ENCODE data around the gene NEU2.

The NEU2 gene

GRCh38 chr2:232999354-232999753 lies 33.1 kb upstream of the NEU2 start:
- Histone ChIP-seq H3K4me3 (ENCODE audit: low read length in 2 of 2) (no peak overlapping the region), H3K4me1 (ENCODE audit: control insufficient read depth in 2 of 2, insufficient read depth in 2 of 2, low read length in 2 of 2) (no peaks in the 10 kb centered on the region), H3K9ac (ENCODE audit: low read depth in 1 of 2, low read length in 2 of 2) (no peak overlapping the region), H3K27ac (ENCODE audit: low read depth in 2 of 2, low read length in 2 of 2) (no peak overlapping the region), H3K9me3 (ENCODE audit: control insufficient read depth in 2 of 2, low read length in 2 of 2) (no peaks in the 10 kb centered on the region), H3K27me3 (ENCODE audit: control insufficient read depth in 2 of 2, insufficient read depth in 2 of 2, low read length in 2 of 2) (no peaks in the 10 kb centered on the region), H3K36me3 (ENCODE audit: control insufficient read depth in 2 of 2, insufficient read depth in 2 of 2, low read length in 2 of 2) (no peaks in the 10 kb centered on the region)

DNA sequence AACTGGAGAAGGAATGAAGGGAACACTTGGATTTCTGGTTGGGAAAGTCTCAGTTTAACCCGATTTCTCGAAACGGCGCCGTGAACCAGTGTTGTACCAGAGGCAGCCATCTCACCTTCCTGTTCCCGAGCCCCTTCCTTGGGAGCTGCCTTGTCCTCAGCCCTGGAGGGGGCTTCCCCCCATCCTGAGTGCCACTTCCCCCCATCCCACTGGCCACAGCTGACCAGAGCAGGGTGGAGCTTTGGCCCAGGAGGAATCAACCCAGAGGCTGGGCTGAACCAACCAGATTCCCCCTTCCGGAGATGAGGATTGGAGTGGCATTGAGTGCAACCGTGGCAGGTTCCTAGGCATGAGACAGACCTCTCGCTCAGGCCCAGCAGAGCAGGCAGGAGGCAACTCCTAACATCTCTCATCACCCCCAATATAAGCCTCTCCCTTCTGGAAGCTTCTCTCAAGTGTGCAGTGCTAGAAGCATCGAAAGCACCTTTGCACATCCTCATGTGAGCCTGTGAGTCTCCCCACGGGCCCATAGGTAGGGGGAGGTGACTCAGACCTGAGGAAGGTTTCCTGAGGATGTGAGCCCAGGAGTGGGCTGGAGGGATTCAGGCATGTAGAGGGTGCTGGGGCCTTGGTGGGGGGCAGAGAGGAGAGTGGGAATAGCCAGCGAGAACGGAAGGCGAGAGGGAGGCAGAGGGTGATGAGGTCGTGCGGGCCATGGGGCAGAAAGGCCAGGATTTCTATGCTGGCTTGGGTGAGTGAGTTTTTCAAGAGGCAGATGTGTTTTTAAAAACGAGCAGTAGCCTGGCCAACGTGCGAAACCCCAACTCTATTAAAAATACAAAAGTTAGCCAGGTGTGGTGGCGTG lies 31.4 kb upstream of the NEU2 start:
- Histone ChIP-seq H3K36me3 (ENCODE audit: control insufficient read depth in 2 of 2, insufficient read depth in 2 of 2, low read length in 2 of 2) (no peaks in the 10 kb centered on the region), H3K4me3 (ENCODE audit: low read length in 2 of 2) (no peak overlapping the region), H3K9me3 (ENCODE audit: control insufficient read depth in 2 of 2, low read length in 2 of 2) (no peaks in the 10 kb centered on the region), H3K4me1 (ENCODE audit: control insufficient read depth in 2 of 2, insufficient read depth in 2 of 2, low read length in 2 of 2) (no peaks in the 10 kb centered on the region), H3K27me3 (ENCODE audit: control insufficient read depth in 2 of 2, insufficient read depth in 2 of 2, low read length in 2 of 2) (no peaks in the 10 kb centered on the region), H3K27ac (ENCODE audit: low read depth in 2 of 2, low read length in 2 of 2) (no peak overlapping the region), H3K9ac (ENCODE audit: low read depth in 1 of 2, low read length in 2 of 2) (no peak overlapping the region)

DNA sequence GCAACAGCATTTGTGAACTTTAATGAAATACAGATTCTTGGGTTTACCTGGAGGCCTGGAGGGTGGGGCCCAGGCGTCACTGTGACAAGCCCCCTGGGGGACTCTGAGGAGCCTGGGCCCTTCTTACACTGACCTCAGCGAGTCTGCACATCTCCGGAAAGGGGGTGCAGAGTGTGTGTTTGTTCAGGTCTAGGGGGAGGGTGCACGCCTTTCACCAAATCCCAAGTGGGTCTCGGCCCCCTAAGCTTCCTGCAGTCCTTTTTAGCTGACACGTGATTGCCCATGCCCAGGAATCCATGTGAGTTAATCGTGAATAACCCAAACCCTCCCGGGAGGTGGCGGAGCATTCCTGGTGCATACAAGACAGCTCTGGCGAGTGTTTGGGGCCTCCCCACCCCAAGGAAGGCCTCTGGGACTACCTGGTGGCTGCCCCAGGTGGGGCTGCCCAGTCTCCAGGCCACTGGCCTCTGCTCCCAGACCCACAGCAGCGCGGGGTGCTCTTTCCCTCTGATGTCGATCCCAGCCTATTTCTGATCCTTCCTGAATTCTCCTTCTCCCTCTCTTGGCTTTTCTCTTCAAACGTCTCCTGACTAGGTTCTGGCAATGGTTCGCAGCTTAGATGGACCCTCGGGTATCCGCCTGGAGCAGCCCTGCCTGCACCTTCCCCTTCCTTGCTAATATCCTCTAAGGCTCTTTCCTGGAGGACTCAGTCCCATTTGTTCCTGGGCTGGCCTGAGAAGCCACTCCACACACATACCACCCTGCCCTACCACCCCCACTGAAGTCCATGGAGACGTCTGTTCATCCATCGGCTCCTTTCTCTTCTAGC lies 29.4 kb upstream of the NEU2 start:
- Histone ChIP-seq H3K4me1 (ENCODE audit: control insufficient read depth in 2 of 2, insufficient read depth in 2 of 2, low read length in 2 of 2) (no peaks in the 10 kb centered on the region), H3K9me3 (ENCODE audit: control insufficient read depth in 2 of 2, low read length in 2 of 2) (no peaks in the 10 kb centered on the region), H3K27ac (ENCODE audit: low read depth in 2 of 2, low read length in 2 of 2) (no peak overlapping the region), H3K27me3 (ENCODE audit: control insufficient read depth in 2 of 2, insufficient read depth in 2 of 2, low read length in 2 of 2) (no peaks in the 10 kb centered on the region), H3K4me3 (ENCODE audit: low read length in 2 of 2) (no peak overlapping the region), H3K9ac (ENCODE audit: low read depth in 1 of 2, low read length in 2 of 2) (no peak overlapping the region), H3K36me3 (ENCODE audit: control insufficient read depth in 2 of 2, insufficient read depth in 2 of 2, low read length in 2 of 2) (peaks cover 0 to 3% of the 10 kb centered on the region in 2 donors)

GRCh38 chr2:233003658-233004555 lies 28.6 kb upstream of the NEU2 start:
- Histone ChIP-seq H3K9me3 (ENCODE audit: control insufficient read depth in 2 of 2, low read length in 2 of 2) (no peaks in the 10 kb centered on the region), H3K36me3 (ENCODE audit: control insufficient read depth in 2 of 2, insufficient read depth in 2 of 2, low read length in 2 of 2) (peaks cover 0 to 3% of the 10 kb centered on the region in 2 donors), H3K27ac (ENCODE audit: low read depth in 2 of 2, low read length in 2 of 2) (no peak overlapping the region), H3K4me1 (ENCODE audit: control insufficient read depth in 2 of 2, insufficient read depth in 2 of 2, low read length in 2 of 2) (no peaks in the 10 kb centered on the region), H3K9ac (ENCODE audit: low read depth in 1 of 2, low read length in 2 of 2) (no peak overlapping the region), H3K27me3 (ENCODE audit: control insufficient read depth in 2 of 2, insufficient read depth in 2 of 2, low read length in 2 of 2) (no peaks in the 10 kb centered on the region), H3K4me3 (ENCODE audit: low read length in 2 of 2) (no peak overlapping the region)

DNA sequence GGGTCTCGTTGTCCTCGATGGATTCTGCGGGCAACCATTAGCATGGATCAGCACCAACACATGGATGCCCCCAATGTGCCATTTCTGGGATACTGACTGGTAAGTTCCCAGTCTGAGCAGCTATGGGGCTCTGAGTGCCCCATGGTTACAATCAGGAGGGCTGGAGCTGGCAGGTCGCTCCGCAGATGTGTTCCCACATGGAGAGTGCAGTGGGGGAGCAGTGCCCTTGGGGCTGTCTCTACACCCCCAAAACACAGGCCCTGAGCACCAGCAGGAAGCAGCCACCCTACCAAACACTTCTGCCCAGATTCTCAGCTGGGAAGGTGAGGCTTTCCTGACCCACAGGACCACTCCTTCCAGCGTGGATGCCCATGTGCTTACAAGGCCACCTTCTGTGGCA lies 27.4 kb upstream of the NEU2 start:
- Histone ChIP-seq H3K9me3 (ENCODE audit: control insufficient read depth in 2 of 2, low read length in 2 of 2) (no peaks in the 10 kb centered on the region), H3K4me1 (ENCODE audit: control insufficient read depth in 2 of 2, insufficient read depth in 2 of 2, low read length in 2 of 2) (no peaks in the 10 kb centered on the region), H3K27me3 (ENCODE audit: control insufficient read depth in 2 of 2, insufficient read depth in 2 of 2, low read length in 2 of 2) (no peaks in the 10 kb centered on the region), H3K27ac (ENCODE audit: low read depth in 2 of 2, low read length in 2 of 2) (no peak overlapping the region), H3K36me3 (ENCODE audit: control insufficient read depth in 2 of 2, insufficient read depth in 2 of 2, low read length in 2 of 2) (peaks cover 0 to 3% of the 10 kb centered on the region in 2 donors), H3K9ac (ENCODE audit: low read depth in 1 of 2, low read length in 2 of 2) (no peak overlapping the region), H3K4me3 (ENCODE audit: low read length in 2 of 2) (no peak overlapping the region)

- Histone ChIP-seq H3K27me3 (ENCODE audit: control insufficient read depth in 2 of 2, insufficient read depth in 2 of 2, low read length in 2 of 2) (no peaks in the 10 kb centered on the region), H3K4me3 (ENCODE audit: low read length in 2 of 2) (no peak overlapping the region), H3K4me1 (ENCODE audit: control insufficient read depth in 2 of 2, insufficient read depth in 2 of 2, low read length in 2 of 2) (peaks cover 9 to 13% of the 10 kb centered on the region in 2 donors), H3K27ac (ENCODE audit: low read depth in 2 of 2, low read length in 2 of 2) (no peak overlapping the region), H3K9ac (ENCODE audit: low read depth in 1 of 2, low read length in 2 of 2) (no peak overlapping the region), H3K9me3 (ENCODE audit: control insufficient read depth in 2 of 2, low read length in 2 of 2) (no peaks in the 10 kb centered on the region), H3K36me3 (ENCODE audit: control insufficient read depth in 2 of 2, insufficient read depth in 2 of 2, low read length in 2 of 2) (peaks cover 0 to 3% of the 10 kb centered on the region in 2 donors)
Observed at GRCh38 chr2:233006648-233007047, 25.8 kb upstream of the NEU2 start.

GRCh38 chr2:233007270-233007669 lies 25.2 kb upstream of the NEU2 start:
- H3K9me3 ChIP-seq (ENCODE audit: control insufficient read depth in 2 of 2, low read length in 2 of 2) = no peaks in the 10 kb centered on the region
- no peaks in the 10 kb centered on the region for H3K27me3 ChIP-seq (ENCODE audit: control insufficient read depth in 2 of 2, insufficient read depth in 2 of 2, low read length in 2 of 2)
- no peak overlapping the region for H3K9ac ChIP-seq (ENCODE audit: low read depth in 1 of 2, low read length in 2 of 2)
- peaks cover 13 to 15% of the 10 kb centered on the region in 2 donors for H3K4me1 ChIP-seq (ENCODE audit: control insufficient read depth in 2 of 2, insufficient read depth in 2 of 2, low read length in 2 of 2)
- no peak overlapping the region for H3K4me3 ChIP-seq (ENCODE audit: low read length in 2 of 2)
- no peak overlapping the region for H3K27ac ChIP-seq (ENCODE audit: low read depth in 2 of 2, low read length in 2 of 2)
- H3K36me3 ChIP-seq (ENCODE audit: control insufficient read depth in 2 of 2, insufficient read depth in 2 of 2, low read length in 2 of 2) = peaks cover 0 to 3% of the 10 kb centered on the region in 2 donors

GRCh38 chr2:233007739-233008138 lies 24.7 kb upstream of the NEU2 start:
- peaks cover 0 to 3% of the 10 kb centered on the region in 2 donors for H3K36me3 ChIP-seq (ENCODE audit: control insufficient read depth in 2 of 2, insufficient read depth in 2 of 2, low read length in 2 of 2)
- H3K9ac ChIP-seq (ENCODE audit: low read depth in 1 of 2, low read length in 2 of 2) = no peak overlapping the region
- peaks cover 16 to 17% of the 10 kb centered on the region in 2 donors for H3K4me1 ChIP-seq (ENCODE audit: control insufficient read depth in 2 of 2, insufficient read depth in 2 of 2, low read length in 2 of 2)
- H3K9me3 ChIP-seq (ENCODE audit: control insufficient read depth in 2 of 2, low read length in 2 of 2) = no peaks in the 10 kb centered on the region
- H3K27ac ChIP-seq (ENCODE audit: low read depth in 2 of 2, low read length in 2 of 2) = no peak overlapping the region
- no peak overlapping the region for H3K4me3 ChIP-seq (ENCODE audit: low read length in 2 of 2)
- H3K27me3 ChIP-seq (ENCODE audit: control insufficient read depth in 2 of 2, insufficient read depth in 2 of 2, low read length in 2 of 2) = no peaks in the 10 kb centered on the region

- H3K4me3 ChIP-seq (ENCODE audit: low read length in 2 of 2) = no peak overlapping the region
- no peak overlapping the region for H3K27ac ChIP-seq (ENCODE audit: low read depth in 2 of 2, low read length in 2 of 2)
- H3K9ac ChIP-seq (ENCODE audit: low read depth in 1 of 2, low read length in 2 of 2) = no peak overlapping the region
- H3K9me3 ChIP-seq (ENCODE audit: control insufficient read depth in 2 of 2, low read length in 2 of 2) = no peaks in the 10 kb centered on the region
- H3K27me3 ChIP-seq (ENCODE audit: control insufficient read depth in 2 of 2, insufficient read depth in 2 of 2, low read length in 2 of 2) = no peaks in the 10 kb centered on the region
- H3K4me1 ChIP-seq (ENCODE audit: control insufficient read depth in 2 of 2, insufficient read depth in 2 of 2, low read length in 2 of 2) = peaks cover 20 to 26% of the 10 kb centered on the region in 2 donors
- peaks cover 0 to 3% of the 10 kb centered on the region in 2 donors for H3K36me3 ChIP-seq (ENCODE audit: control insufficient read depth in 2 of 2, insufficient read depth in 2 of 2, low read length in 2 of 2)
Observed at GRCh38 chr2:233009661-233010060, 22.8 kb upstream of the NEU2 start.
